Erythroblast (primary cell): ENCODE data around the gene TMIGD3.

Experiments used
- DNase-seq, 2 experiments: peaks; one replicate each; lab custom pipeline; 2025; lab: John Stamatoyannopoulos, UW
- GATA1 ChIP-seq: IDR thresholded peaks from 2 replicates; pipeline ENCODE4 v1.6.1; 2011; ENCODE audit warnings: low read depth, mild to moderate bottlenecking, control low read depth, low read length, moderate library complexity
- POLR2A ChIP-seq: IDR thresholded peaks from 2 replicates; pipeline ENCODE4 v1.6.1; 2011; ENCODE audit warnings: mild to moderate bottlenecking, low read length

The TMIGD3 gene

GRCh38 chr1:111439461-111440351 lies 63.7 kb downstream of the TMIGD3 start:
- TF ChIP-seq POLR2A = no peak
- no peak for TF ChIP-seq GATA1
- no peak for DNase-seq

DNA sequence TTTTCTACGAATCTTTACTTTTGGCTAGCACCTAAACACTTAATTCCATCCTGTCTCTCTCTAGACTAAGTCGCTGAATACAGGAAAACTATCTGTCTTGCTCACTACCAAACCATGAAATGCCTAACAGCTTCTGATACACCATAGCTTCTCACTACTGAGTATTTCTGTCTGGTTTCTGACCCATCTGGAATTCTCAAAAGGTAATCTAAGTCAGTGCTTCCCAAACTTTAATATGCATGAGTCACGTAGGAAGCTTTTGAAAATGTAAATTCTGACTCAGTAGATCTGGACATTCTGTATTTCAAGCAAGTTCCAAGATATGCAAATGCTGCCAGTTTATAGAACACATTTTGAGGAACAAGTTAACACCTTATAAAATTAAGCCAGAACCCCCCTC lies 66.7 kb downstream of the TMIGD3 start:
- no peak for DNase-seq
- no peak for TF ChIP-seq GATA1
- TF ChIP-seq POLR2A = no peak
